Measurements from ENCODE around the gene YIF1A.
"Not testable (repeated sequence)": the region's sequence is repeated elsewhere in the genome, so short reads cannot be mapped to it uniquely, and the experiment has no call there.

YIF1A gene

DNA sequence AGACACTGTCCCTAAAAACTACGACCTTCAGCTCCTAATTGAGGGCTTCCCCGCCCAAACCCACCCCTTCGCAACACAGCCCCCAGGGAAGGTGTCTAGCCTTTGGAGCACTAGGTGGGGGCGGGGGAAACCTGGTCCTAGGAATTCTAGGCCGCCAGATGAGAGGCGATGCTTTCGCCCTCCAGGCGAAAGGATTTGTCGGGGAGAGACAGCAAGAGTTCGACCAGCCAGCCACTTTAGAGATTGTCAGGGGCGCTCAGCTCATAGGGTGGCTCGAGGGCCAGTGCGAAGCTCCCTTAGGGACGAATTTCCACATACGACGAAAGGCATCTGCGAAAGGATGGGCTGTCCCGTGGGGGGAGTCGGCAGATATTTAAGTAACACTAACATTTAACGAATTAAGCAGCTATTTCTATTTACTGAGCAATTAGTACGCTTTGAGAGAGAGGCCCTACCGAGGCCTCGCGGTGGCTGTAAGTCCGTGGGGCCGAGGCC is 22.6 kb upstream of the YIF1A start:
- DNase-seq, result peak; percentile 62

DNA sequence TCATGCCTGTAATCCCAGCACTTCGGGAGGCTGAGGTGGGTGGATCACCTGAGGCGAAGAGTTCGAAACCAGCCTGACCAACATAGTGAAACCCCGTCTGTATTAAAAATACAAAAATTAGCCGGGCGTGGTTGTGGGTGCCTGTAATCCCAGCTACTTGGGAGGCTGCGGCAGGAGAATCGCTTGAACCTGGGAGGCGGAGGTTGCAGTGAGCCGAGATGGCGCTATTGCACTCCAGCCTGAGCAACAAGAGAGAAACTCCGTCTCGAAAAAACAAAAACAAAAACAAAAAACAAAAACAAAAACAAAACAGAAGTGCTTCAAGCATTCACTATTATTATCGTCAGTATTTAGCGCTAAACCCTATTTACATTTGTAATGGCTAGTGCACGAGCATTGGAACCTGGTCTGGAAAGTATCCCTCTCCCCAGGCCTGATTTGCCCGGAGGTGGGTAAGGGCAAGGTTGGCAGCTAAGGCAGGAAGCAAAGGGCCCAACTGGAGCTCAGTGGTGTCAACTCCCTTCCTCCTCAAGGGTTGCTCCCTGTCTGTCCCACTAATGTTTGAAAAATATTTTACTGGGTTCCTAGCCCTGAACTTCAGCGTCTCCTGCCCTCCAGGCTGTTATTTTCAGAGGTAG is 22.0 kb upstream of the YIF1A start:
- not testable (repeated sequence) for DNase-seq

DNA sequence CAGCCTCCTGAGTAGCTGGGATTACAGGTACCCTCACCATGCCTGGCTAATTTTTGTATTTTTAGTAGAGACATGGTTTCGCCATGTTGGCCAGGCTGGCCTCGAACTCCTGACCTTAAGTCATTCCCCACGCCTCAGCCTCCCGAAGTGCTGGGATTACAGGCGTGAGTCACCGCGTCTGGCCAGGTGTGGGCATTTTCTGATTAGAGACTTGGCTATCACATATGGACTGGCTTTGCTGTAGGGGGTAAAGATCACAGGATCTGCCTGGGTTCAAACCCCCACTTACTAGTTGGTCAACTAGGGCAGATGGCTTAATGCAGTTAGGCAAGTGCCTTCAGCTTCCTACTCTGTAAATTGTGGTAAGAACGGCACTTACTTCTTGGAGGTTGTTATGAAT is 21.4 kb upstream of the YIF1A start:
- no peak for DNase-seq

DNA sequence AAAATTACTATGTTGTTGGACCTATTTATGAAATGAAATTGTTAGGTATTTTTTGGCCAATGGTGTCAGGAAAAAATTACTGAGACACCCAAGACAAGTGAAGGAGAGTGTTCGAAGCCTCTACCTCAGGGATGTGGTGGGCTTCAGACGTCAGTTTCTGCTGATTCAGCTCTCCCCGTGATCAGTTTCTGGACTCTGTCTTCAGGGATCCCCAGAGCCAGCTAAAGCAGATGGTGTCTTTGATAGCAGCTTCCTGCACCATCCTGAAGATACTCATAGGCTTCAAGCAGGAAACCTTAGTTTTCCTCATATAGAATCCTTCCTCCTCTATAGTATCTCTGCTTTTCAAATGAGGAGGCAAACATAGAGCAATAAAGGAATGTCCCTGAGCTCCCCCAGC is 20.5 kb upstream of the YIF1A start:
- no peak for DNase-seq

DNA sequence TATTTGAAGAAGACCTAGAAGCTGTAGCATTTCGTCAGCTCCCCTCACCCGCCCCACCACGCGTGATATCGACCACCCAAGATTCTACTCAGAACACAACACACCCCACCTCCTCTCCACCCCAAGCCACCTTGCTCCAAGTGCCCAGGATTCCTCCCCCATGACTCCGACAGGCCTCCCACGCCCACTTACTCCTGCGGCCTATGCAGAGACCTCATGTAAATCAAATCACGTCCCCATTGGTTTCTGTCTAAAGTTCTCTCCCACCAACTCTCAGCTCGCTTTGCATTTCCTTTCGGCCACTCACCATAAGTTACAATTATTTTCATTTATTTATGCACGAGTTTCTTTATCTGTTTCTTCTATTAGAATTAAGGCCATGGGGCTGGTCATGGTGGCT is 13.7 kb upstream of the YIF1A start:
- DNase-seq, result no peak

DNA sequence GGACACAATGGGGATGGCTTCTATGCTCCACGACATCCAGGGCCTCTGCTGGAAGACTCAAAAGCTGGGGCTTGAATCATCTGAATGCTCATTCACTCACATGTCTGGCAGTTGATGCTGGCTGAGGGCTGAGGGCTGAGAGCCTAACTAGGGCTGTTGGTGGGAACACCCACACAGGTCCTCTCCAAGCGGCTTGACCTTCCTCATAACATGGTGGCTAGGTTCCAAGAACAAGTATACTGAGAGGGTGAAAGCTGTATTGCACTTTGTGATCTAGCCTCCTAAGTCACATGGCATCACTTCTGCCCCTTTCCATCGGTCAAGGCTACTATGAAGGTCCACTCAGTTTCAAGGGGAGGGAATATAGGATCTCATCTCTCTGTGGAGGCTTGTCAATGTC is 10.2 kb upstream of the YIF1A start:
- DNase-seq, result no peak

DNA sequence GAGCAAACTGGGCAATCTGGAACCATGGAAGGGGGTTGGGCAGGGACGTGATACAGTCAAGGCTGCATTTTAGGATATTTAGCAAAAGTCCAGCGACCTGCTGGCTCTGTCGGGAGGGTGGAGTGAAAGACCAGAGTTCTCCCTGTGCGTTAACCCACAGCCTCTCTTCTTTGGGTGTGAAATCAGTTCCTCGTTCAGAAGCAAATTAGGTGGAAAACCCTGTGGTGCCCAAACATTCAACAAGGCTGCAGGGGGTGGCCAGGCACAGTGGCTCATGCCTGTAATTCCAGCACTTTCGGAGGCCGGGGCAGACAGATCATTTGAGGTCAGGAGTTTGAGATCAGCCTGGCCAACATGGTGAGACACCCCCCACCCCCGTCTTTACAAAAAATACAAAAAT is 8.7 kb upstream of the YIF1A start:
- DNase-seq, result no peak

DNA sequence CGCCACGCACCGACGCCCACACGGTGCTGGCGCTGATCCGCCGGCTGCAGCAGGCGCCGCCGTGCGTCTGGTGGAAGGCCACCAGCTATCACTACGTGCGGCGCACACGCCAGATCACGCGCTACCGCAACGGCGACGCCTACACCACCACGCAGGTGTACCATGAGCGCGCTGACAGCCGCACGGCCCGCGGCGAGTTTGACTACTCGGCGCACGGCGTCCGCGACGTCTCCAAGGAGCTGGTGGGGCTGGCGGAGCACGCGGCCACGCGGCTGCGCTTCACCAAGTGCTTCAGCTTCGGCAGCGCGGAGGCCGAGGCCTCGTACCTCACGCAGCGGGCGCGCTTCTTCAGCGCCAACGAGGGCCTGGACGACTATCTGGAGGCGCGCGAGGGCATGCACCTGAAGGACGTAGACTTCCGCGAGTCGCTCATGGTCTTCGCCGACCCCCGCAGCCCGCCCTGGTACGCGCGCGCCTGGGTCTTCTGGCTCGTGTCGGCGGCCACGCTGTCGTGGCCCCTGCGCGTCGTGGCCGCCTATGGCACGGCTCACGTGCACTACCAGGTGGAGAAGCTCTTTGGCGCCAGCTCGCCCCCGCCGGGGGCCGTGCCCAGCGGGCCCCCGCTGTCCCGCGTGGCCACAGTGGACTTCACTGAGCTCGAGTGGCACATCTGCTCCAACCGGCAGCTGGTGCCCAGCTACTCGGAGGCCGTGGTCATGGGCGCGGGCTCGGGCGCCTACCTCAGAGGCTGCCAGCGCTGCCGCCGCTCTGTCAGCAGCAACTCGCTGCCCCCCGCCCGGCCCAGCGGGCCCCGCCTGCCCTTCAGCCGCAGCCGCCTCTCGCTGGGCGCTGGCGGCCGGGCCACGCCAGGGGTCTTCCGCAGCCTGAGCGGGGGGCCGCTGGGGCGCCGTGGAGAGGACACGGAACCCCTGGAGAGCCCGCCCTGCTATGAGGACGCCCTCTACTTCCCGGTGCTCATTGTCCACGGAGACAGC is 6.0 kb upstream of the YIF1A start:
- DNase-seq, result no peak

DNA sequence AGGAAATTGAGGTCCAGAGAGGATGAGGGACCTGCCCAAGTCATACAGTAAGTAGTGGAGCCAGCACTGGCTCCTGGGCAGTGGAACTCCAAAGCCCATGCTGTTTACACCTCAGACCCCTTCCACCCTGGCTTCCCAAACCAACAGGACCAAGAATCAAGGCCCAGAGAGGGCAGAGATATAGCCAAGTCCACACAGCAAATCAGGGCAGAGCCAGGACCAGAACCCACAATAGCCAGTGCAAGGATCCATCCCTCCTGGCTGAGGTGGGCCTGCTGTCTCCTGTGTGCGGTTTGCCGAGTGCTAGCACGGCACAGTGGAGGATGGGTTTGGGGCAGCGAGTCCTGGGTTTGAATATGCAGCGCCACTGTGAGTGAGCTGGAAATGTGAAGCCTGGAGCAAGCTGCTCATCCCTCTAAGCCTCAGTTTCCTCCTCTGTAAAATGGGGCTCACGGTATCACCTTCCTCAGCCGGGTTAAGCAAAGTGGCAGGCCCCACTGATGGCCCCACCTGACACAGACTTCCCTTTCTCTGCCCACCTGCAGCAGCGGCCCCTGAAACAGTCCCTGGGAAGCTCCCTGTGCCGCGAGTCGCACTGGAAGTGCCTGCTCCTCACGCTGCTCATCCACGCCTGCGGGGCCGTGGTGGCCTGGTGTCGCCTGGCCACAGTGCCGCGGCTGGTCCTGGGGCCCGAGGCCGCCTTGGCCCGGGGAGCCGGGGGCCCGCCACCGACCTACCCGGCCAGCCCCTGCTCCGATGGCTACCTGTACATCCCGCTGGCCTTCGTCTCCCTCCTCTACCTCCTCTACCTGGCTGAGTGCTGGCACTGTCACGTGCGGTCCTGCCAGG is 5.1 kb upstream of the YIF1A start:
- no peak for DNase-seq

DNA sequence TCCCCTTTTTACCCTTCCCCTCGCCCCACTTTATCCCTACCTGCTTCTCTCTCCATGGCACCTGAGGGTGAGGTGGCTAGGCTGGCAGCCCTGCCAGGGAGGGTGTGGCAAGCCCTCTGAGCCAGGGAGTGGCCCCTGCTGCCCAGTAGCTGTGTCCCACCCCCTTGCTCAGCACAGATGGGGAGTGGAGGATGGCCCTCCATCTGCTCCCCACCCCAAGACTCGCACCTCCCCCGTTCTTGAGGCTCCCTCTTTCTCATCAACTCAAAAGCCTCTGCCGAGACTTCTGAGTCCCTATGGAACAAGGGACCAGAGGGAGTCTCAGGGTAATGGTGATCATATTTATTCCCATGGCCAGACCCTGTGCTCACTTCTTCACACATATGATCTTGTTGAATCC is 4.4 kb upstream of the YIF1A start:
- DNase-seq, result no peak

DNA sequence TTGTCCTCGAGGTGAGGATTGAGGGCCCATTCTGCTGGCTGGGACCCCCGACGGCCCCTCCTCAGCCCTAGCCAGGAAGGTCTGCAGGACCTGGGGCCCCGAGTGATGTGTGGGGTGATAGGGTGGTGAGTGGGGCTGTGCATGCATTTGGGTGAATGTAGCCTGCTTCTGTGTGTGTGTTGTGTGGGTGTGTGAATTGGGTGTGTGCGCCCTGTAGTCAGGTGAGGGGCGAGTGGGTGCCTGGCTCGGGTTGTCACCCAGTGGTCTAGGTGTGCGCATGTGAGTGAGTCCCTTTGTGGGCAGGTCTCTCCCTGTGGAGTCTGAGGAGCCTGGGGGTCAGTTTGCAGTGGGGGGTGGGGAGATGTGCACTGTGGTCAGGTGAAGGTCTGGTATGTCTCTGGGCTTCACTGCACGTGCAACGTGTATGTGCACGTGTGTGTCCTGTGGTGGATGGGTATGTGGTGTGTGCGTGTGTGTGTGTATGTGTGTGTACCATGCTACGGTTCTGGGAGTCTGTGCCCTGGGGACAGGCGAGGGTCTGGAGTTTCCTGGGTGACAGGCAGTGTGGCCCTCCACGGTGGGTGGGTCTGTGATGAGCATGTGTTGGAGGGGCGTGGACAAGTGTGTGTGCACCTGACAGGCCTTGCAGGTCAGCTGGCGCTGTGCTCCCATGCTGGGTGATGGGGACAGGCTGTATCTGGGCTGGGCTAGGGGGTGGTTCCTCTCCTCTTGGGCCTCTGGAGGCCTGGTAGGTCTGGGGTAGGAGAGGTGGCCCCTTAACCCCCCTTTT is 3.8 kb upstream of the YIF1A start:
- peak; percentile 52 for DNase-seq

DNA sequence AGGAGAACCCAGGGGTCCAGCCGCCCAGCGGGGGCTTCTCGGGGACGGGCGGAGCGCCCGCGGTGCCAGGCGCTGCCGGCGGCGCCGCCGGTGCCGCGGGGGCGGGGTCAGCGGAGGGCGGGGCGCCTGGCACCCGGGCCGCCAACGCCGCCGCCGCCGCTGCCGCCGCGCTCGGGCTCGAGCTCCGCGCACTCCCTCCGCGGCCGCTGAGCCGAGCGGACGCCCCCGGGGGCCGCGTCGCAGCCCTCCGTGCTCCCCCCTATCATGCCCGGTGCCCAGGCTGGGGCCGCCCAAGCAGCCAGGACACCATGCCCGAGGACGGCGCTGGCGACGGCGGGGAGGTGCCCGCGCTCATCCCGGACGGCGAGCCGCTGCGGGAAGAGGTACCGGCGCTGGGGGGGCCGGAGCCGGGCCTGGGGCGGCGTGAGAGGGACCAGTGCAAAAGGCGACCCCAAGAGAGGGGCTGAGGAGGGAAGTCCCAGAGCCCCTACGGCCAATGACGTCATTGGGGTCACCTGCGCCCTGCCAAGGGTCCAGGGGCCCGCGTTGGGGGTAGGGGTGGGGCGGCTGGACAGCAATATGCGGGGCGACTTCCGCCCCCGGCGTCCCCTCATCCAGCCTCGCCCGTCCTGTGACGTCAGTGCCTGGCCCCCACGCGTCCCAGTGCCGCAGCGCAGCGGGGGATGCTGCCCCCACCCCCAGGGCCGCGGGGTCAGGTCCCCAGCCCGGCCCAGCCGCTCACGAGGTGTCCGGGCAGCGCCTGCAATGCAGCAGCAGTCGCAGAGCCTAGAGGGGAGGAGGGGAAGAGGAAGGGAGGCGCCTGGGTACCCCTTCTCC is 3.0 kb upstream of the YIF1A start, which contains the start of gene TMEM151A:
TSS of gene TMEM151A (plus strand) at position 189 of the 837 bp plus-strand sequence. CDS start at position 309, 120 bp downstream.
- peak; percentile 75 for DNase-seq

DNA sequence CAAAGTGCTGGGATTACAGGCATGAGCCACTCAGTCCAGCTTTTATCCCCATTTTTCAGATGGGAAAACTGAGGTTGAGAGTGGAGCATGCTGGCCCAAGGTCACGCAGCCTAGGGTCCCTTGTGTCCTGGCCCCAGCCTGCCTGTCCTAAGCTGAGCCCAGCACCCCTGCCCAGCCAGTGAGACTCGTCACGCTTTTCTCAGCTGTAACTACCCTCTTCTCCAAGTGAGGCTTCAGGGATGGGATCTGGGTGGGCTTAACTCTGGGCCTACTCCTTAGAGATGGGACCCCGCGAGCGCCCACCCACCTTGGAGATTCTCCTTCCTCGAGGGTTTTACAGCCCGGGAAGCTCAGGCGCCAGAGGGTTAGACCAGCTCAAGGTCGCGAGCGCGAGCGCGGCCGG is 2.4 kb upstream of the YIF1A start:
- DNase-seq, result no peak

DNA sequence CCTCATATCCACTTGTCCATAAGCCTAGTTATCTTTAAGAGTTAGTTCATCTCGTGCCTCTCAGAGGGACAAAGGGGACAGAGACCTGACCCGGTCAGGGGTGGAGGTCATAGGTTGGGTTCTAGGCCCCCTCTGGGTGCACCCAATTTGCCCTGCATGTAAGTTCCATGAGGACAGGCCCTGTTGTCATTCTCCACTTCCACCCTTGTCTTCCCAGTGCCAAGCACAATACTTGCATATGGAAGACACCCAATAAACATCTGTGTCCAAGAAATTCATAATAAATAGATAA is 1.3 kb upstream of the YIF1A start:
- no peak for DNase-seq

DNA sequence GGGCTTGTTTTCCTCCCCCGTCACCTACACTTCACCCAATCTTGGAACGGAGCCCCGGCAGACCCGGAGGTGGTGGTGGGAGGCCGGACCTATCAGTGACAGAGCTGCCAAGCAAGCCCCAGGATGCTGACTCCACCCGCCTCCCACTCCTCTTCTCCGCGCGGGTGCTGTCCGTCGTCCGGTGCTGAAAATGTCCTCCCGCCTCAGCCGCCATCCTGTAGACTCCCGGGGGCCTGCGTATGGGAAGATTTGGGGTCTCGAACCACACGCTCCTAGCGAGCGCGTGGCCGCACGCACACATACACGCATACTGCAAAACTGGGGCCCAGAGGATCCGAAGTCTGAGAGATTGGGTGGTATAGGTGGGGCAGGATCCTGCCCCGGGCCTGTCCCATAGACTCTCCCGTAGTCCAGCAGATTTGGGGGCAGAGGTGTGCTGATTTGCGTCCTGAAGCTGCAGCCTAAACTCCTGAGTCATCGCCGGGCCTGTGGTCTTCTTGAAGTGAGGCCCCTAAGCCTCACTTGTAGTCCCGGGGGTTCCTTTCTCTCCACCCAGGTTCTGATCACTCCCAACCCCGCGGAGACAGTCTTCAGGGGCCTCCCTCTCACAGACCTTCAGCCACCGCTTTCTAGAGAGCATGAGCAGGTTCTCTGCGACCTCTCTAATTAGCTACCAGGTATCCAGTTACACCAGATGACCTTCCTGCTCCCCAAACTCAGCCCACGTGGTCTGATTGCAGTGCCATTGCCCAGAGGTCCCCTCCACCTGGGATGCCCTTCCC is 796 bp upstream of the YIF1A start:
- DNase-seq, result peak; percentile 91

DNA sequence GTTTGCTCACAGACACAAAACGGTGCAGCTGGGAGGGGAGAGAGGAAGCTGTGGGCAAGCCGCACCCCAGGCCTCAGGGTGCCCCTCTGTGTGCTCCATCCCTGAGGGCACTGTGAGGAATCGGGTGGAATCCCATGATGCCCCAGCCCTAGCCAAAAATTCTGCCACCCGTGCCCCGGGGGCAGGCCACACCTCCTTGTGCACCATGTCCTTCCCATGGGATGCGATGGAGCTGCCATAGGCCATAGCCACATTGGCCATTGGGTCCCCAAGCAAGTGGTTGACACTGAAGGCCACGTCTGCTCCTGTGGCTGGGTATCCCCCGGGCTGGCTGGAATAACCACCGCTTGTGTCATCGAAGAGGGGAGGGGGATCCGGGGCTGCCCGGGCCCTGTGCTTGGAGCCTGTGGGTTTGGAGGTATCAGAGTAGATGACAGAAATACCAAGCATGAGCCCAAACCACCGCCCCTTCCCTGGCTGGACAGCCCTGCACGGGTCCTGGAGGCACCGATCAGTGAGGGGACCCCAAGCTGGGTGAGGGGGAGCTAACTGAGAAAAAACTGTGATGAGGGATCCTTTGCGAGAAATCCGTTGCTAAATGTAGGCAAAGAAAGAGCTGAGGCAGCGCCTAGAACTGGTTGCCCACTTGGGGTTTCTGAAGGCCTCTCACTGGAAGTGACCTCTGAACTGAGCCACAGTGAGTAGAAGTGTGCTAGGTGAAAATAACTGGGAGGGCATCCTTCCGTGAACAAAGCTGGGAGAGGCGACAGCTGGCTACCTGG is 863 bp downstream of the YIF1A start:
- peak; percentile 34 for DNase-seq

DNA sequence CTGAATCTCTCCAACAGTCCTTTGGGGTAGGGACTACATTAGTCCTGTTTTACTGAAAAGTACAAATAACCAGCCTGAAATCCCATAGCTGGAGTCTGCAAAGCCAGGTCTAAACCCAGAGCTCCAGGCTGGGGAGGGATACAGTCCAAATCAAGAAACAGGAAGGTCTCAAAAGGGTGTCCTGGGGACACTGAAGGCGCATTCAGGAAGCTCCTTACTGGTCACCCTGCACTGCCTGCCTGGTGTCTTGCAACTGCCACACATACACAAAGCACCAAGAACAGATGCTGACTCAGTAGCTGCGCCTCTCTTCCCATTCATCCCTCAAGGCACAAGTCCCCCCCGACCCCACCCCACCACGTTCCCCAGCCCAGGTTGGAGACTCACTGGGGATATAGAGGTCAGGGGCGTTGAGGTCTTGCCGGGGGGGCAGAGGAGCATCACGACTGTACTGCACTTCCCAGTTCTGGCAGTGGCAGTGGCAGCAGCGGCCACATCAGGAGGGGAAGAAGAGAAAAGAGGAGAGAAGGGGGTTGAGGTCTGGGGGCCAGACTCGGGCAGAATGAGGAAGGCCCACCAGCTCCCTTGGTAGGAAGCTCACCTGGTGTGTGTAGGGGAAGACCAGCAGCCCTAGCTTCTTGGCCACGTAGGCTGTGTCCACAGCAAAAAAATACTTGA is 1.6 kb downstream of the YIF1A start:
- no peak for DNase-seq

DNA sequence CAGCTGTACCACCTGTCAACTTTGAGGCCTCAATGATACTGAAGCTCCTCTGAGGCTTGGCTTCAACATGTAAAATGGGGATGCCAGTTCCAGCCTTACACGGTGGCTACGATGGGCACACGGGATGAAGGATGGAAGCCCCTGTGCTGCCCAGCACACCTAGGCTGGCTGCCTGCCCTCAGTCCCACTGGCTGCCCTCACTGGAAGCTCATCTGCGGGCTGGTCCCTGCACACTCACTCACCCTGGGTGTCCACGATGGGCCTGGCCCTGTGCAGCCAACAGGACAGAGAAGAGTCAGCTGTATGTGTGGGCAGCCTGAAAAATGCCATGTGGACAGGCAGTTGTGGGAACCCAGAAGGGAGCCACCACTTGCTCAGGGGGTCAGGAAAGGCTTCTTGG is 2.2 kb downstream of the YIF1A start:
- no peak for DNase-seq

DNA sequence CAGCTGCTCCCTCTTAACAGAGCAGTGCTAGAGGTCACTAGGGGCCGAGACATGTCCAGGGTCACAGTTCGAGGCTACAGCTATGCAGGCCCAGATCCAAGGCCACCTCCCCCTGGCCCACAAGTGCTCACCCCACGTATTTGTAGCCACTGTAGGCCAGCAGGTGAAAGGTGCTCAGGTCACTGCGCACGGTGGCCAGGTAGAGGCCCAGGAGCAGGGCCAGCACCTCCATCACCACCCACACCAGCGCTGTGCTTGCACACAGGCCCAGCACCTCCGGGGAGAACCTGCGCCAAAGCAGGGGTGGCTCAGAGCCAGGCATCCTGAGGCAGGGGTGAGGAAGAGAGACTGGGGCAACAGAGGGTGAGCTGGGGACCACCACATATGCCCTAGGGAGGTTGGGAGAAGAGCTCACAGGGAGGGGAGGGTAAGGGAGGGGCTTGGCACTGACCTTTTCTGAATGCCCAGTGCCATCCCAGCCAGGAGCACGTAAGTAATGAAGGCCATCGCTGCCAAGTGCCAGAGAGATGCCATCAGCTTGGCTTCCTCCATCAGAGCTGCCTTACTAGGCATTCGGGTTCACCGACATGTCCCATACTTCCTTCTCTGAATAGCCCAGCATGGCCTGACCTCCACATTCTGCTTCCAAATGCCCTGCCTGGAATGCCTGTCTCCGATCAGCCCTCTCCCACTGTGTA is 3.5 kb downstream of the YIF1A start:
- DNase-seq, result no peak
